ENCODE results near the gene CCDC112.

CCDC112 gene

DNA sequence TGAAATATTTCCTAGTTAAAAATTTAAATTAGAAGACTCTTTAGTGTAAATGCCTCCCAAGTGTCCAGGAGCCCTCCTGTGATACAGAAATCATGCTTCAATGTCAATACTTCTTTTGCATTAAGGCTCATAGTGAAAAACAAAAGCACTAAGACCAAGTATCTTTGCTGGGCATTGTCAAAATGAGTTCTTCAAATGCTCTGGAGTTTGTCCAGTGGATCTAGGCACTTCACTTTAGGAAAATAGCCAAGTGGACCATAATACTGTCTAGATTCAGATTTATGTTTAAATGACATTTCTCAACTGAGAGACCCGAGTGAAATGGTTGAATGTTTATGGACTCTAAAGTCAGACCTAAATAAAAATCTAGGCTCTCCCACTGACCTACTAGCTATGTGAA, 21.3 kb upstream of the CCDC112 start:
- no peak for DNase-seq (ENCODE audit: low read depth)

DNA sequence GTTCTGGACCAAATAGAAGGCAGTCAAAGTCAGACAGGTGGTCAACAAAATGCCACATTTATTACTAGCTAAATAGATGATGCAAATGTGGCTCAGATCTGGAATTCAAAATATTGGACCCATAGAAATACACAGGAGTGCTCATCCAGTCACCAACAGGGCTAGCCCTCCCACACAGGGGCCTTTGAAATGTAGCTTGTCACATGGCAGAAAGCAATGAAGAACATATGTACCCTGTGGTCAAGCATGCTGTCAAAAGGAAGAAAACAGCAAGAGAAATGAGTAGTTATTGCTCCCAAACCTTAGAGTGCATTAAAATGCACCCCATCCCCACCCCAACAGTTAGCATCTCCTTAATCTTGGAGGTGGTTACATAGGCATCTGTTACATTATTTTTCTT, 20.9 kb upstream of the CCDC112 start:
- no peak for DNase-seq (ENCODE audit: low read depth)

DNA sequence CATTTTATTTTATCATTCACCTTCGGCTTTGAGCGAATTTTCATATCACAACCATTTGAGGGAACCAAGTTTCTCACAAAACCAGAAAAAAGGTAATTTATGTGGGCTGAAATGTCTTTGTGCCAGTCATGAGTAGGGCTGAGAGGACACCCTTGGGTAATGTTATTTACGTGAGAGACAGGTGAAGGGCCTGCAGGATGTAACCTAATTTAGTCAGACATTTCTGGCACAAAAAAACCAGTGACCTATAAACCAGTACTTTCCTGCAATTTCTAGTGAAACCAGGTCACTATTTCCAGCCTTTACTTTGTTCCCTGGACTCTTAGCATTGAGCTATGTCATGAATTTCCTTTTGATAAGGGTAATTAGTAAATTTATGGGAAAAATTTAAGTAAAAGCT, 17.2 kb upstream of the CCDC112 start:
- no peak for DNase-seq (ENCODE audit: low read depth)

DNA sequence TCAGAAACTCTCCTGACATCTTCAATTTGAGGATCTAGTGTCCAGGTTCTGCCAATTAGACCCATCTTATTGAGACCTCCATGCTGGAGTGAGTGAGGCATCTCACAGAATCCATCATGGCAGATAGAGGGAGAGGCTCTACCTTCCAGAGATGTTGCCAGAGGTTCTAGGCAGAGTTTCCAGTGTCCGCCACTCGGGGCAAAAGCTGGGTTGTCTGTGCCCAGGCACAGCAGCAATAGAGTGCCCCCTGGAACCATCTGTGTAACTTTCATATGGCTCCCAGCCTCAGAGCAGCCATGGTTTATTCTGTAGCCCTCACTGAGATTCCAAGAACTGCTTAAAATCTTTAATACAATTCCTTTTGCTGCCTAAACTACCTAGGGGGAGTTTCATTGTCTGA, 16.6 kb upstream of the CCDC112 start:
- no peak for DNase-seq (ENCODE audit: low read depth)

DNA sequence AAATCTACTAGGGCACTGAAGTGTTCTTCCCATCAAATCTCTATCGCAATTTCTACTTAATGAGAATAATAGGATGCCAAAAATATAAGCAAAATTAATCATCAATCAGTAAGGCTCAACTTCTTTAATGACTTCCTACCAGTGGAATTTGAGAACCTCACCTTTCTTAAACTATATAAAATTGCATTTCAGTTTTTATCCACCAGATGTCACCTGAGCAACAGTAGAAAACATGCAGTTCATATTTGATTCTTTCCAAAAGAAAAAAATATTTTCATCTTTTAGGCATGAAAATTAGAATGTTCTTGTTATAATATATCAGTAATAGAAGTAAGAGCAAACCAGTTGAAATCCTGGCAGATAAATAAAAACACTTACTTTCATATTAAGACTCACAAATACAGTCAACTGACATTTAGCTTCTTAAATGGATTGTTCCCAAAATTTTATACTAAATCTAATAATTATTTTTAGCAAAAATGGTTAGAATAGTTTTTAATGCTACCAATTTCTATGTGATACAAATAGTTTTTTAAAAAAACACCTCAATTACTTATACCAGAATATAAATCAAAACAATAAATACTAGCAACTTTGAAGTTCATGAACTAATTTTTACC, 13.4 kb upstream of the CCDC112 start:
- DNase-seq (ENCODE audit: low read depth), result no peak

DNA sequence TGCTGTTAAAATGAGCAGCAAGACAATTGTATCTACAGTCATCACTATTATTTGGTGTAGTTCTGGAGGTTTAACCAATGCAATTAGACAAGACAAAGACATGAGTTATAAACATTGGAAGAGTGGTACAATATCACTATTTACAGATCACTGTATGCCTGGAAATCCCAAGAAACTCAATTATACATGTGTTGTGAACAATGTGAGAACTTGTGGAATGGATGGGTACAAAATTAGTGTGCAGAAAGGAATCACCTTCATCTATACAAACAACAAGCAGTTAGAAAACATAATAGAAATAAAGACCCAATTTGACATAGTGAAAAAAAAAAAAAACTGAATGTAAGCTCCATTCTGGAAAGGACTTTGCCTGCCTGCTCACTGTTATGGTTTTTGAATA, 12.4 kb upstream of the CCDC112 start:
- DNase-seq (ENCODE audit: low read depth), result no peak

DNA sequence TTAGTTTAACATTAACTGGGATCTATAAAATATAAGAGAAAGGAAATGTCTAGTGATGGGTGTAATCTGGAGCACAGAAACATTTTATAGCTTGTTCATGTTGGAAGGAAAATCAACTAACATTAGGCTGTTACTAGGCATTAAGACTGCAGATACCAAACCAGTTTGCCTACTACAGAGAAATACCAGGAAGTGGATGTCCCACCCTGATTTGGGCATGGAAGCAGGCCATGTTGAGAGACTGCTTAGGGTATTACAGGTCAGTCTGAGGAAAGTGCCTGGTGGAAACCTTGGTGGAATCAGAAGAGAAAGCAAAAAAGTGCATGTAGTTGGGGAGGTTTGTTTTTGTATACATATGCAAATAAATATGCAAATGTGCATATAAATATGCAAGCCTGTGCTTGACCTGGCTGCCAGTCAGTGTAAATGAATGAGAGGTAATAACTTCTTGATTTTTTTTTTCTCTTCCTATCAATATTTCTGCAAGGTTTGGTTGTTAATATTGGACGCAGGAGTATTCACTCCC, 9.6 kb upstream of the CCDC112 start:
- DNase-seq (ENCODE audit: low read depth), result no peak

DNA sequence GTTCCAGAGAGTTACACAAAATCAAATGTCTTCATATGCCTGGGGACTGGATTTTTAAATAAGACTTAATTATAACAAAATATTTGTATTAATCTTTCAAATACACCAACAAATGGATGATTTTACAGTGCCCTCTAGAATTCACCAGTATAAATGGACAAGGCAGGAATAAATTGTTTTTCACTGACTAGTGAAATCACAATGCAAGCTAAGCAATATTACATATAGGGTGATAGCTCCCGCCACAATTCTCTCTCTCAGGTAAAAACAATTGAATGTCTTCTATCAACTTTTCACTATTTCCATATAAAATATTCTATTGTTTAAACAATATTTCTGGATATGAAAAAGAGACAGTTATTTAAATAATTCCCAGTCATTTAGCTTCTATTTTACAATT, 8.0 kb upstream of the CCDC112 start:
- DNase-seq (ENCODE audit: low read depth), result no peak

DNA sequence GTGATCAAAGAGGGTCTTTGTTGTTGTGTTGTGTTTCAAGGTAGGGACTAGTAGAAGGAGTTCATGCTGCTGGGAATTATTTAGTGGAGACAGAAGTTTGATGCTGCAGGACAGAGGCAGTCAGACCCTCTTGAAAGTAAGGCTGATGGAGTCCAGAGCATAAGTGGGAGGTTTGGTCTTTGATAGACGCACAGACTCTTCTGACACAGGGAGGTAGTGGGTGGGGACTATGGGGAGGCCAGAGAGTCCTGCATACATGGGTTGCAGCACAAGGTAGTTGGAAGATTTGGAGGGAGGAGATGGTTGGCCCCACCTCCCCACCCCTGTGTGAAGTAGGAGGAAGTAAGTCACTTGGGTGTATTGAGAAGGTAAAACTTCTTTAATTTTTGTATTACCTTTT, 2.4 kb upstream of the CCDC112 start:
- DNase-seq (ENCODE audit: low read depth), result no peak

DNA sequence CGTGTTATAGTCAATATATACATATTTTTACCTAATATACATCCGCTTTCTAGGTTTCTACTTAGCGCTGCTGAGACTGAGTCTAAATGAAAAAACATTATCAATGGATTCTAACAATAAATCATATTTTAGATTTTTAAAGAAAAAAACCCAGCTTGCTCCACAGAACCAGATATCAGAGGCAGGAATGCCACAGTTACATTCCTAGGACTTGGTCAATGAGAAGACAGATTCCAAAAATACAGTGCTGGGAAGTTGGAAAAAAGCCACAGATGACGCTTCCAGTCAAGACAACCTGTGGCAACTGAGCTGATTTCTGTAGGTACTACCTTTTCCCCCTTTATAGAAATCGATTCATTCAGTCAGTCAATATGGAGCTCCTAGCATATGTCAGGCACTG, 577 bp upstream of the CCDC112 start:
- DNase-seq (ENCODE audit: low read depth), result no peak

DNA sequence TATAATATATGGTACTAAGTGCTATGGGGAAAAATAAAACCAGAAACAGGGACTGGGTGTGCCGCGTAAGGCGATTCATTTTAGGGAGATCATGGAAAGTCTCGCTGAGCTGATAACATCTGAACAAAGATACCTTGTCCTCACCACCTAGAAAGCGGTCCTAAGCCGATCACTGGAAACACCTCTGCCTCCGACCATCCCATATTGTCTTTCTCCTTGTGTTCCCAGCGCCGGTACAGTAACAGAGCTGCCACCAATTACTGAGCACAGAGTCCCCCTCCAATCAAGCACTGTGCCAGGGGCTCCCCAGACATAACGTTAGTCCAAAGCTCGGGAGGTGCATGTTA, 704 bp downstream of the CCDC112 start:
- DNase-seq (ENCODE audit: low read depth), result no peak

DNA sequence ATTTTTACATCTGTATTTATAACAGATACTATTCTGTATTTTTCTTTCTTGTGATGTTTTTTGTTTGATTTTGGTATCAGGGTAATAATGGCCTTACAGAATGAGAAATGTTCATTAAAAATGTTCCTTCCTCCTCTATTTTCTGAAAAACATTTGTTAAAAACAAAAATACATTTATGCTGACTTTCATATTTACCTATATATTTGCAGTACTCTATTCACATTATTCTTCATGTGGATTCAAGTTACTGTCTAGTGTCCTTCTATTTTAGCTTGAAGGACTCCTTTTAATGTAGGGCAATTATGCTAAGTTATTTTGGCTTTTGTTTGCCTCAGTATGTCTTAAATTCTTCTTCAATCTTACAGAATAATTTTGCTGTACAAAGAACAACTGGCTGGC, 5.1 kb downstream of the CCDC112 start:
- DNase-seq (ENCODE audit: low read depth), result no peak

DNA sequence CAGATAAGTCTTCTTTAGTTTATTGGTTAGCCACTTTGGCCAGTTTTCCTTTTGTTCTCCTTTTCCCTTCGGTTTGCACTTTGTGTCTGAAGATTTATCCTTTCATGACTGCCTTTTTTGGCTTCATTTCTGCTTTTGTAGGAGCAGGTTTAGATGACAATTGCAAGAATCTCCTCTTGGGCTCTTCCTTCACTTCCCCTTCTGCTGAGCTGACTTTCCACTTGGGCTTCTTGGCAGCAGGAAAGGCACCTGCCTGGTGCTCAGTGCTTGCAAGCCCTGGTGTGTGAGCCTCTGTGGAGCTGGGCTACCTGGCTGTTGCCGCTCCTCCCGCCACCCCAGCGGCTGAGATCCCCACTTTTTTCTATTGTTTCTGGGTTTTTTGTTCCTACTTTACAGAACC, 7.3 kb downstream of the CCDC112 start:
- no peak for DNase-seq (ENCODE audit: low read depth)

DNA sequence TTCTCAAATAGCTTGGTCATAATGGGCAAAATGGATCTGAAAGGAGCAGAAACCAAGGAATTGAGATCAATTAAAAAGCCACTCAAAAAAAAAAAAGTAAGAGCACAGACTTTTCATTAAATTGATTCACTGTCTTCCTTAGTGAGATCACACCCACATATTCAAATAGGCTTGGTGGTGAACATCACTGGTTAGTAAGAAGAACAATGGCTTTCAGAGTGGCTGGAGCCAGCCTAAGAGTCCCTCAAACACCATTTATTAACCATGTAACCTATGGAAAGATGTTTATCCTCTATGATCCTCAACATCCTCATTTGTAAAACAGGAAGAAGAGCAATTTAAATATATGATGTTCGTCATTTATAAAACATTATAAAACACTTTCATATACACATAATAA, 12.4 kb downstream of the CCDC112 start:
- no peak for DNase-seq (ENCODE audit: low read depth)

DNA sequence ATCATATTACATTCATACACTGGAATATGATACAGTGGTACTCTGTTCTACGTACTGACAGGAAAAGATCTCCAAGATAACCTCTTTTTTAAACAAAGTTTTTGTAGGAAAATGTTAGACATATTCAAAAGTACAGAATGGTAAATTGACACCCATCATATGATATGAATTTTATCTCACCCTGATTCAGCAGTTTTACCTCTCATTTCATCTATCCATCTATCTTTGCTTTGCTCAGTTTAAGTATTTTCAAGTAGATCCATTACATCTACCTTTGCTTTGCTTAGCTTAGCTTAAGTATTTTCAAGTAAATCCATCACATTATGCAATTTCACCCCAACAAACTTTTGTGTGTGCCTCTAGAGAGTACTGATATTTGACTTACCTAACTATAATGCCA, 14.3 kb downstream of the CCDC112 start:
- no peak for DNase-seq (ENCODE audit: low read depth)

DNA sequence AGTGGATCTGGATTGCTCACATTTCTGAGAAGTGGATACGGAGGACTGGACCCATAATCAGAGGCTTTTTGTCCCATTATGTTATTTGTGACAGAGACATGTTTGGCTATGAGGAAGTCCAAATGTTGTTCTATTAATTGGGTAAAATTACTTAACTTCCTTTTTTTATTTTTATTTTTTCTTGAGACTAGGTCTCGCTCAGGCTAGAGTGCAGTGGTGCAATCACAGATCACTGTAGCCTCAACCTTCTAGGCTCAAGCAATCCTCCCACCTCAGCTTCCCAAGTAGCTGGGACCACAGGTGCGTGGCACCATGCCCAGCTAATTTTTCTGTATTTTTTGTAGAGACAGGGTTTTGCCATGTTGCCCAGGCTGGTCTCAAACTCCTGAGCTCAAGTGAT, 21.9 kb downstream of the CCDC112 start:
- no peak for DNase-seq (ENCODE audit: low read depth)

DNA sequence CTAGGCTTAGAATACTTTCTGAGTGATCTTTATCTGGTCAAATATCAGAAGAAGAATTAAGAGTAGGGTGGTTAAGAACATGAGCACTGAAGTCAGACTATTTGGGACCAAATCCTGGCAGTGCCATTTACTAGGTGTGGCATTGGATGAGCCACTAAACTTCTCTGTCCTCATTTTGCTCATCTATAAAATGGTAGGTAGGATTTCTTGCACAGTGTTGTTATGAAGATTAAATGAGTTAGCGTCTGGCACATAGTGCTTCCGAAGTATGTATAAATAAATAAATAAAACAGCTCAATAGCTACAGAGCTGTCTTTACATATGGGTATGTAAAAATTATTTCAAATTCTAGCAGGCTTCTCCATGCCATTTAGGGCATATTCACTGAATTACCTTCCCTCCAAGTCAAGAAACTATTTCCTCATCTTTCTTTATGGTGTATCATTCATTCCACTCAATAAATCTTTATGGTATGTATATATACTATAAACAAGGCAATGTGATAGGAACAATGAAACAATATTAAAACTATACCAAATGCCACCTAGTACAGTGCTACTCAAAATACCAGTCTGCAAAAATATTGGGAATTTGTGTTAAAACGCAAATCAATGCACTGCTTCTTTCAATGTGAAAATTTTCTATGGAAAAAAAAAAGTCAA, 24.0 kb downstream of the CCDC112 start:
- DNase-seq (ENCODE audit: low read depth), result no peak

DNA sequence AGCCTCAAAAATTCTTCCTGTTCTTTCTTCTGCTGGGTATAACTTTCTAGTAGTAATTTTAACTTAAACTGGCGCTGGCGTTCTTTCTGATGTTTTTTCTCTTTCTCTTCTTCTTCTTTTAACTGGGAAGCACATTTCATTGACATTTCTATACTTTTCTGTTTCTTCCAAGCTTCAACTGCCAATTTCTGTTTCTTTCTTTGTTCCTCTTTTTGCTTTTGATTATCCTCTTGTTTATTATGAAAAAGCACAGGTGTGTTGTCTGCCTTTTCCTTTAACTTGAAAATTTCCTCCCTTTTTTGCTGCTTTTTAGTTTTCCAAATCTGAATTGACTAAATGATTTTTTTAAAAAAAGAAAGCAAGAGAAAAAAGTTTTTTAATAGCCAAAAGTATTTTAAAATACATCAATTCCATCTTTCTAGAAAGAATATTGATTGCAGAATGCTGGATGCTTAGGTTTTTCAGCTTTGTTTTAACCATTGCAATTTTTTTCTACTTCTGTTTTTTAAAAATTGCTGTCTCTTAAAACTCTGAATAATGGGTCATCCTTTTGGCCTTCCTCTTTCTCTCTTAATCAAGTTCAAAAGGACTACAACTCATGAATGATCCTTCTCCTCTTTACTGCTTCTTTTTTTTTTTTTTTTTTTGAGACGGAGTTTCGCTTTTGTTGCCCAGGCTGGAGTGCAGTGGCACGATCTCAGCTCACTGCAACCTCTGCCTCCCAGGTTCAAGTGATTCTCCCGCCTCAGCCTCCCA, 25.0 kb downstream of the CCDC112 start:
- DNase-seq (ENCODE audit: low read depth), result no peak

DNA sequence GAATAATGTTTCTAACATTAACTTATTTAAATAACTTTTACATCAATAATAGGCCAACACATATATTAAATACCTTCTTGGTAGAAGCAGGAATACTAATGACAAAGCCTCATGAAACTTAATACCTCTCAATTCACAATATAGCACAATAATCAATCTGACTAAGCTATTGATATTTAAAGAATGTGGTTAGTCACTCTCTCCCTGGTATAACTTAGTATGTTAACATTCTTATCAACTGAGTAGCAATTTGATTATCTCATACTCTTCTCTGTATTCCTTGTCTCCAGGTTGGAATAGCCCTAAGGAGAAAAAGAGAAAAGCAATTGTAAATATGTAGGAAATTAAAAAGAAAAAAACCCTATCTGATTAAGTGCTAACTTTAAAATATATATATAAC, 28.8 kb downstream of the CCDC112 start:
- DNase-seq (ENCODE audit: low read depth), result no peak

DNA sequence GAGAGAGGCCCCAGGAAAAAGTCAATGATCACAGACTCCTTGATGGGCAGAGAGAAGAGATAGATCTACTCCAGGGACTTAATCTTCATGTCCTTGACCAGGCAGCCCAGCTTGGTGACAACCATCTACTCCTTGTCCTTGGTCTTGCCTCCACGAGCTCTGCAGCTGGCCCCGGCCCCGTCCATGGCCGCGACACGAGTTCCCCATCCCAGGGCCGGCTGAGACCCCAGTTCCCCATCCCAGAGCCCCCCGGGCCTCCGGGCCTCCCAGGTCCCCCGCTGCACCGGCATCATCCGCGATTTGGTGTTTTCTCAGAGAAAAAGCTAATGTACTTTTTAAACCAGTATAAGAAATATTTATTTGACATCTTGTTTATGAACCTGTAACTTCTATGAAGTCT, 31.2 kb downstream of the CCDC112 start:
- DNase-seq (ENCODE audit: low read depth), result no peak

DNA sequence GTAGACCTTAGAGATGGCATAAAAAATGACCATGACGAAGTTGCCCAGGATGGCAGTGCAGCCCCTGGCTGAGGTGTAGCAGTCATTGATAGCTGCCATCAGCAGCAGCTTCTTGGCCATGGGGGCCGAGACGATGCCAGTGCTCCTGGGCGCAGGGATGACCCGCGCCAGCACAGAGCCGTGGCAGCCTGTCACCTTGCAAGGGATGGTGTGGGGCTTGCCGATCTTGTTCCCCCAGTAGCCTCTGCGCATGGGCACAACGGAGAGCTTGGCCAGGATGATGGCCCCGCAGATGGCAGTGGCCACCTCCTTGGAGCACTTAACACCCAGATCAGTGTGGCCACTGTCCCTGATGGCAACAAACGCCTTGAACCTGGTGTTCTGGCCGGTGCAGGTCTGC, 31.7 kb downstream of the CCDC112 start:
- no peak for DNase-seq (ENCODE audit: low read depth)

DNA sequence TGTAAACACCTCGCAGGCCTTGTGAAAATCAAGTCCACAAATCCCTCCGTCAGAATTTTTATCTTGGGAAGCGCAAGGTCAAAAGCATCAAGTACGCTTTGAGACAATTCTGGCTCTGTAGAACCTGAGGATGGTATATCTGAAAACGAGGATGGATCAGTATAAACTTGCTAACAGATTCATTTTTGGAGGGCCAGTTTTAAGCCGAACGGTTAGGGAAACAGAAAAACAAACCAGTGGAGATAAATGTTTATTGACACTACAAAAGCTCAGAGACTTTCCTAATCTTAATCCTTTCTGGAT, 33.4 kb downstream of the CCDC112 start:
- no peak for DNase-seq (ENCODE audit: low read depth)

DNA sequence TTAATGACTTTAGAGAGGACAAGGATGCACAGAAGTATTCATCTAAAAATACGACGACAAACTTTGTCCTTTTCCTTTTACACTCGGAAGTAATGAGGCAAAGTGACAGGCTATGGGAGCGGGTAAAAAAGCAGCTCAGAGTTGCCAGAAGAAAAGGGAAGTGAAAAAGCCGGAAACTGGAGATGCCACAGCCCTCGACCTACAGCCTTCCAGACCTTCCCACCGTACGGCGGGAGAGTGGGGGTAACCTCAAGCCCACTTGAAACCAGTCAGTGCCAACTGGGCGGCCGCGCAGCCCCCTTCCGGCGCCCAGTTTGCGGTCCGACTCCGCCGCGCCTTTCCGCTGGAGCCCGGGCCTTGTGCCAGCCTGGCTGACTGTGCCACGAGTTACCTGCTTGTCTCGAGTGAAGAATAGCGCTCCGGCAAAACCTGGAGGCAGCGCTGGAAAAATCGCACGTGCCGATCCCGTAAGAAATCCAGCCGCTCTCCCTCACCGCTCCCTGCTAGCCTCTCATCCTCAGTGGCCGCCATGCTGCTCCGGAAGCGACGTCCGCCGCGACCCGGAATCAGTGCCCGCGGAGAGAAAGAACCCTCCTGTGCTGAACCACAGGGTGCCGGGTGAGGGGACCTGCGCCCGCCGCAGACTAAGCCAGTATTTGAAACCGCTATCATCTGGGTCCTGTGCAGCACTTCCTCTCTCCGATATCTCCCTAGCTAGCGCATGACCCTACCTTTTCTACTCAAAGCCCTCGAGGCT, 34.0 kb downstream of the CCDC112 start, which contains the start of gene PGGT1B:
TSS of gene PGGT1B (minus strand) at position 557 of the 757 bp plus-strand sequence. CDS start at position 531, 26 bp downstream.
- no peak for DNase-seq (ENCODE audit: low read depth)

Data from GM04503 (cell line).